ENCODE data around the gene BLVRB.
"Not testable (repeated sequence)": the region's sequence is repeated elsewhere in the genome, so short reads cannot be mapped to it uniquely, and the experiment has no call there.

Gene BLVRB

DNA sequence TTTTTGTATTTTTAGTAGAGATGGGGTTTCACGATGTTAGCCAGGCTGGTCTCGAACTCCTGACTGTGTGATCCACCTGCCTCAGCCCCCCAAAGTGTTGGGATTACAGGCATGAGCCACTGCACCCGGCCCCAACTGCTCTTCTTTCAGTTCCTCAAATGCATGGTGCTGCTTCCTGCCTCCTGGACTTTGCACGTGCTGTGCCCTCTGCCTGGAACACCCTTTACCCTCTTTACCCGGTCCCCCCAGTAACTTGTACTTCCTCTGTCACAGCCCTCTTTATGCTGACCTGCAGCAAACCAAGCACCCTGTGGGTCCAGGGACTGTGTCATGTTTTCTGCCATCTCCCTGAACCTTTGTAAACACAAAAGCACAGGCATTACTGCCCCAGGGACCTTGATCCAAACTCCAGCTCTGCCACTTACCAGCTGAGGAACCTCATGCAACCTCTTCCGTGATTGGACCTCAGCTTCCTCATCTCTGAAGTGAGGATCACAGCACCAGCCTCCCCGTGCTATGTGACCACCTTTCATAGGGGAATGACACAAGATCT lies 3.8 kb downstream of the BLVRB start:
- H3K4me3 ChIP-seq (ENCODE audit: low read length) = no peak overlapping the region
- H3K36me3 ChIP-seq (ENCODE audit: insufficient read depth, low read depth, low read length) = no peaks in the 10 kb centered on the region
- H3K4me1 ChIP-seq (ENCODE audit: insufficient read depth, low read length) = 0 out of 2 replicates have a peak, but pooled peaks cover 2% of the 10 kb centered on the region
- H3K9me3 ChIP-seq (ENCODE audit: insufficient read depth, low read depth, low read length) = no peaks in the 10 kb centered on the region
- no peak overlapping the region for H3K27ac ChIP-seq (ENCODE audit: low read length)
- H3K27me3 ChIP-seq (ENCODE audit: insufficient read depth, low read length) = peaks cover 9% of the 10 kb centered on the region
- no peak overlapping the region for H3K9ac ChIP-seq (ENCODE audit: low read depth, low read length)

DNA sequence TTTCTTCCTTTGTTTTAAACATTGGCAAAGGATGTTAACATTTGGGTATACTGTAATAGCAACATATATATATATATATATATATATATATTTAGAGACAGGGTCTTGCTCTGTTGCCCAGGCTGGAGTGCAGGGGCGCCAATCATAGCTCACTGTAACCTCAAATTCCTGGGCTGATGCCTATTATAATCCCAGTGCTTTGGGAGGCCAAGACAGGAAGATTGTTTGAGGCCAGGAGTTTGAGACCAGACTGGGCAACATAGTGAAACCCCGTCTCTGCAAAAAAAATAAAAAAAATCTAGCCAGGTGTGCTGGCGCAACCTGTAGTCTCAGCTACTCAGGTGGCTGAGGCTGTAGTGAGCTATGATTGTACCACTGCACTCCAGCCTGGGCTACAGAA lies 5.4 kb downstream of the BLVRB start:
- Histone ChIP-seq H3K27me3 (ENCODE audit: insufficient read depth, low read length) (no peaks in the 10 kb centered on the region; the same call in 1 of the 2 replicates), H3K4me1 (ENCODE audit: insufficient read depth, low read length) (no peaks in the 10 kb centered on the region), H3K9ac (ENCODE audit: low read depth, low read length) (no peak overlapping the region), H3K36me3 (ENCODE audit: insufficient read depth, low read depth, low read length) (no peaks in the 10 kb centered on the region), H3K27ac (ENCODE audit: low read length) (no peak overlapping the region), H3K9me3 (ENCODE audit: insufficient read depth, low read depth, low read length) (no peaks in the 10 kb centered on the region), H3K4me3 (ENCODE audit: low read length) (no peak overlapping the region)

DNA sequence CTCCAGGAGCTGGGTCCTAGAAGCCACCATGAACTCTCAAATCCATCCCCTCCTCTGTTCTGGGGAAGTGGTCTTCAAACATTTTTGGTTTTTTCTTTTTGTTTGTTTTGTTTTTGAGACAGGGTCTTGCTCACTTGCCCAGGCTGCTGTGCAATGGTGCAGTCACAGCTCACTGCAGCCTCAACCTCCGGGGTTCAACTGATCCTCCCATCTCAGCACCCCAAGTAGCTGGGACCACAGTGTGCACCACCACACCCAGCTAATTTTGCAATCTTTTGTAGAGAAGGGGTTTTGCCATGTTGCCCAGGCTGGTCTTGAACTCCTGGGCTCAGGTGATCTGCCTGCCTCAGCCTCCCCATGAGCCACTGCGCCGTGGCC lies 7.0 kb downstream of the BLVRB start:
- Histone ChIP-seq H3K4me3 (ENCODE audit: low read length) (no peak overlapping the region), H3K27ac (ENCODE audit: low read length) (no peak overlapping the region), H3K9ac (ENCODE audit: low read depth, low read length) (no peak overlapping the region), H3K4me1 (ENCODE audit: insufficient read depth, low read length) (no peaks in the 10 kb centered on the region), H3K9me3 (ENCODE audit: insufficient read depth, low read depth, low read length) (no peaks in the 10 kb centered on the region), H3K27me3 (ENCODE audit: insufficient read depth, low read length) (no peaks in the 10 kb centered on the region), H3K36me3 (ENCODE audit: insufficient read depth, low read depth, low read length) (no peaks in the 10 kb centered on the region)

DNA sequence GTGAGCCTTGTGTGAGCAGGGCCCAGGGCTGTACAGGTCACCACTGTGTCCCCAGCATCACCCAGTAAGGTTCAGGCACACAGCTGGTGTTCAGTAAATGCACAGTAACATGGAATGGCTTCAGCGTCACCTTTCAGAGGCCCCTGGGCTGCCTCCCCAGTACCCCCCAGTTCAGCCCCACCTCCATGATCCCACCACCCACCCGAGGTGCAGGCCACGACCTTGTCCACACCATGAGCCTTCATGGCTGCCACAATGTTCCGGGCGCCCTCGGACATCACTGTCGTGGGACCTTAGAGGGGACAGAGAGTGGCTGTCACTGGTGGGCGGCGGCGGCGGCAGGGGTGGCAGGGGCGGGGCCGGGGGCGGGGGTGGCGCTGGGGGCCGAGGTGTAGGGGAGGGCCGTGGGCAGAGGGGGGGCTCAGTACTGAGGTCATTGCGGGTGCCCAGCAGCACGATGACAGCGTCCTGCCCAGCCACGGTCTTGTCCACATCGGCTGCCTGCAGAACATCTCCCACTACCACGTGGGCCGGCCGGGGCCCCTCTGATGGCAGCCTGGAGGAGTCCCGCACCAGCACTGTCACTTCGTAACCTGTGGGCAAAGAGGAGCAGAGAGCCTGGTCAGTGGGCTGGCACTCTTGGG lies 7.5 kb downstream of the BLVRB start:
- Histone ChIP-seq H3K36me3 (ENCODE audit: insufficient read depth, low read depth, low read length) (no peaks in the 10 kb centered on the region), H3K9ac (ENCODE audit: low read depth, low read length) (no peak overlapping the region), H3K27ac (ENCODE audit: low read length) (no peak overlapping the region), H3K4me1 (ENCODE audit: insufficient read depth, low read length) (no peaks in the 10 kb centered on the region), H3K4me3 (ENCODE audit: low read length) (no peak overlapping the region), H3K9me3 (ENCODE audit: insufficient read depth, low read depth, low read length) (no peaks in the 10 kb centered on the region), H3K27me3 (ENCODE audit: insufficient read depth, low read length) (no peaks in the 10 kb centered on the region)

DNA sequence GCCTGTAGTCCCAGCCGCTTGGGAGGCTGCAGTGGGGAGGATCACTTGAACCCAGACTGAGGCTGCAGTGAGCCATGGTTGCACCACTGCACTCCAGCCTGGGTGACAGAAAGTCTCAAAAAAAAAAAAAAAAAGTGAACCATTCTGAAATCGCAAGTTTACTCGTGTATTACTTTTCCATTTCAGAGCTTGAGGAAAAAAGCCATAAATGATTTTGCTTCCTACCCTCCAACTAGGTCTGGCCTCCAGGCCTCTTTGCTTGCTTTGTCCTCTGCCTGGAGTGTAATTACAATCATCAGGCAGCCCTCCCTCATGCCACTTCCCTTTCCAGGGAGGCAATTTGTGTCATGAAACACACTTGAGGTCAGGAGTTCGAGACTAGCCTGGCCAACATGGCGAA lies 8.5 kb downstream of the BLVRB start:
- Histone ChIP-seq H3K9ac (ENCODE audit: low read depth, low read length) (no peak overlapping the region), H3K36me3 (ENCODE audit: insufficient read depth, low read depth, low read length) (no peaks in the 10 kb centered on the region), H3K27me3 (ENCODE audit: insufficient read depth, low read length) (no peaks in the 10 kb centered on the region), H3K4me1 (ENCODE audit: insufficient read depth, low read length) (no peaks in the 10 kb centered on the region), H3K4me3 (ENCODE audit: low read length) (no peak overlapping the region), H3K9me3 (ENCODE audit: insufficient read depth, low read depth, low read length) (no peaks in the 10 kb centered on the region), H3K27ac (ENCODE audit: low read length) (no peak overlapping the region)

DNA sequence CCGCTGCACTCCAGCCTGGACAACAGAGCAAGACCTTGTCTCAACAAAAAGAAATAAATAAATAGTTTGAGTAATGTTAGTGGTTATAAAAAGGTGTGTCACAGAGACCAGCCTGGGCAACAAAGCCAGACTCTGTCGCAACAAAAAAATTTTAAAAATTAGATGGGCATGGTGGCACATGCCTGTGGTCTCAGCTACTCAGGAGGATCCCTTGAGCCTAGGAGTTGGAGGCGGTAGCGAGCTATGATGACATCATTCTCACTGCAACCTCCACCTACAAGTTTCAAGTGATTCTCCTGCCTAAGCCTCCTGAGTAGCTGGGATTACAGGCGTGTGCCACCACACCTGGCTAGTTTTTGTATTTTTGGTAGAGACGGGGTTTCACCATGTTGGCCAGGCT lies 11.6 kb downstream of the BLVRB start:
- not testable (repeated sequence) for H3K4me3 ChIP-seq (ENCODE audit: low read length); H3K4me1 ChIP-seq (ENCODE audit: insufficient read depth, low read length); H3K27ac ChIP-seq (ENCODE audit: low read length); H3K9me3 ChIP-seq (ENCODE audit: insufficient read depth, low read depth, low read length); H3K36me3 ChIP-seq (ENCODE audit: insufficient read depth, low read depth, low read length); H3K27me3 ChIP-seq (ENCODE audit: insufficient read depth, low read length); H3K9ac ChIP-seq (ENCODE audit: low read depth, low read length)

DNA sequence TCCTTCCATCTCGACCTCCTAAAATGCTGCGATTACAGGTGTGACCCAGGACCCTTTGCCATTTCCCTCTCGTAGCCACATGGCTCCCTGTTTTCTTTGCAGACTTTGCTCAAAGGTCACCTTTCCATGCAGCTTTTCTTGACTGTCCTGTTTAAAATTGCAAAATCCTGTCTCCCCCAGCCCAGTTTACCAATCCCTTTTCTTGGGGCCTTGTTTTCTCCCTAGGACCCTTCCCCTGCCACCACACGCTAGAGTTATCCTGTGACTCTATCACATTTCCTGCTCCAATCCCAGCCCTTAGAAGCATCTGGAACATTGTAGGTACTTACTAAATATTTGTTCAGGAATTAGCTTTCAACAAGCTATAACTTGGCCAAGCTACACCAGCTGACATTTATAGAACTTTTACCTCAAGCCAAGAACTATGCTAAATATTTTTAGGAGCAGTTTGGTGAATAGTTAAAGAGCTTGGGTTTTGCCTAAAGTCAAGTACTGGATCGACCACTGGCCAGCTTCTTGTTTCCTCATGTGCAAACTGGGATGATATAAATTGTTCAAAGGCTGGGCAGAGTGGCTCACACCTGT lies 12.3 kb downstream of the BLVRB start:
- no peak overlapping the region for H3K9ac ChIP-seq (ENCODE audit: low read depth, low read length)
- peaks cover 4% of the 10 kb centered on the region; the same call in 1 of the 2 replicates for H3K4me1 ChIP-seq (ENCODE audit: insufficient read depth, low read length)
- no peaks in the 10 kb centered on the region for H3K27me3 ChIP-seq (ENCODE audit: insufficient read depth, low read length)
- H3K9me3 ChIP-seq (ENCODE audit: insufficient read depth, low read depth, low read length) = no peaks in the 10 kb centered on the region
- H3K36me3 ChIP-seq (ENCODE audit: insufficient read depth, low read depth, low read length) = no peaks in the 10 kb centered on the region
- H3K4me3 ChIP-seq (ENCODE audit: low read length) = no peak overlapping the region
- H3K27ac ChIP-seq (ENCODE audit: low read length) = no peak overlapping the region

DNA sequence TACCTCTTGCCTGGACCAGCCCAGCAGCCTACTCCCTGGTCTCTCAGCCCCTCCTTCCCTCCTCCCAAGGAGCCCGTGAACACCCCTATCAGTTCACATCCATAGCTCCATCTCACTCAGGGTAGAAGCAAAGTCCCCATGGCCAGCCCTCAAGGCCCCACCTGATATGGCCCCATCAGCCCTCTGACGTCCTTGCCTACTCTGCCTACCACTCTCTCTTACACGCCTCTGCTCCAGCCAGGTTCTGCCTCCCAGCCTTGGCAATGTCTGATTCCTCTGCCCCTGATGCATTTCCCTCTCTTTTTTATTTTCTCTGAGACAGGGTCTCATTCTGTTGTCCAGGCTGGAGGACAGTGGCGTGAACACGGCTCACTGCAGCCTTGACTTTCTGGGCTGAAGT lies 13.5 kb downstream of the BLVRB start:
- Histone ChIP-seq H3K27ac (ENCODE audit: low read length) (no peak overlapping the region), H3K4me3 (ENCODE audit: low read length) (no peak overlapping the region), H3K27me3 (ENCODE audit: insufficient read depth, low read length) (no peaks in the 10 kb centered on the region), H3K36me3 (ENCODE audit: insufficient read depth, low read depth, low read length) (no peaks in the 10 kb centered on the region; the same call in 1 of the 2 replicates), H3K9me3 (ENCODE audit: insufficient read depth, low read depth, low read length) (no peaks in the 10 kb centered on the region), H3K4me1 (ENCODE audit: insufficient read depth, low read length) (peaks cover 4% of the 10 kb centered on the region; the same call in 1 of the 2 replicates), H3K9ac (ENCODE audit: low read depth, low read length) (no peak overlapping the region)

DNA sequence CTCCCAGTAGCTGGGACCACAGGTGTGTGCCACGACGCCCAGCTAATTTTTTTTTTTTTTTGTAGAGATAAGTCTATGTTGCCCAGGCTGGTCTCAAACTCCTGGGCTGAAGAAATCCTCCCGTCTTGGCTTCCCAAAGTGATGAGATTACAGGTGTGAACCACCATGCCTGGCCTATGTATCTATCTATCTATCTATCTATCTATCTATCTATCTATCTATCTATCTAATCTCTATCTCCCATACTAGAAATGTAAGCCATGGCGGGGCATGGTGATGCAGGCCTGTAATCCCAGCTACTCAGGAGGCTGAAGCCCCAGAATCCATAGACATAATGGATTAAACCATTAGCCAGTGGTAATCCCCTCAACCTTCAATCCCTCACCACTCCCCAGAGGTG lies 14.9 kb downstream of the BLVRB start:
- H3K36me3 ChIP-seq (ENCODE audit: insufficient read depth, low read depth, low read length) = no peaks in the 10 kb centered on the region; the same call in 1 of the 2 replicates
- no peak overlapping the region for H3K4me3 ChIP-seq (ENCODE audit: low read length)
- no peak overlapping the region for H3K27ac ChIP-seq (ENCODE audit: low read length)
- peaks cover 4% of the 10 kb centered on the region; the same call in 1 of the 2 replicates for H3K4me1 ChIP-seq (ENCODE audit: insufficient read depth, low read length)
- H3K9ac ChIP-seq (ENCODE audit: low read depth, low read length) = no peak overlapping the region
- H3K27me3 ChIP-seq (ENCODE audit: insufficient read depth, low read length) = no peaks in the 10 kb centered on the region
- H3K9me3 ChIP-seq (ENCODE audit: insufficient read depth, low read depth, low read length) = no peaks in the 10 kb centered on the region

DNA sequence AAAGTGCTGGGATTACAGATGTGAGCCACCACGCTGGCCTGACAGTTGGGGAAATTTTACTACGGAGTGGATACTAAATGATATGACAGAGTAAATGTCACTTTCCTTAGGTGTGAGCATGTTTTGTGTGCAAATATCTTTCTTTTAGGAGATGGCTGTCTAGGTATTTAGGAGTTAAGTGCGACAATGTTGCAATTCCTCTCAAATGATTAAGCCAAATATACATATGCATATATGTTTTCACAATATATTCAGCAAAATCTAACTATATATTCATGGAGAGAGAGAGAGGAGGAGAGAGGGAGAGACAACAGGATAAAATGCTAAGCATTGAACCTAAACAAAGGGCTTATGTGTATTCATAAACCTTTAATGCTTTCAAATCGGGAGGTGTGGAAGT lies 16.0 kb downstream of the BLVRB start:
- Histone ChIP-seq H3K27ac (ENCODE audit: low read length) (no peak overlapping the region), H3K4me3 (ENCODE audit: low read length) (no peak overlapping the region), H3K4me1 (ENCODE audit: insufficient read depth, low read length) (peaks cover 4% of the 10 kb centered on the region; the same call in 1 of the 2 replicates), H3K36me3 (ENCODE audit: insufficient read depth, low read depth, low read length) (no peaks in the 10 kb centered on the region; the same call in 1 of the 2 replicates), H3K27me3 (ENCODE audit: insufficient read depth, low read length) (no peaks in the 10 kb centered on the region), H3K9ac (ENCODE audit: low read depth, low read length) (no peak overlapping the region), H3K9me3 (ENCODE audit: insufficient read depth, low read depth, low read length) (no peaks in the 10 kb centered on the region)

DNA sequence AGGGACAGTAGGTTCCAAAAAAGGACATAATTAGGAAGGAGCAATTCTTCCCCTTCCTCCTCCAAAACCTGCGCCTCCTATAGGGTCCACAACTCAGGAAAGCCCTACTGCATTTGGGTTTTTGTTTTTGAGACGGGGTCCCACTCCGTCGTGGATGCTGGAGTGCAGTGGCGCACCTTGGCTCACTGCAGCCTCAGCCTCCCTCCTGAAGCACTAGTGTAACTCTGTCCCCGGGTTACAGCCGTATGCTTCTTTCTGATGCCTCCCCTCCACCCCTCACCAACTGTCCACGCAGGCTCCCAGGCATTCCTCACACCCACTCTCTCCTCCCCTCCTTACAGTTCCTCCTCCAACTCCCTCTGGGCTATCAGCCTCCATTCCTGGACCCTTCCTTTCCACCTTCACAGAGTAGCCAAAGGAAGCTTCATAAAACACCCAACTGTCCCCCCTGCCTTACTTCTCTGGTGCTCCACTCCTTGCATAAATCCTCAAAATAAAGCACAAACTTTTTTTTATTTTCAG lies 19.2 kb downstream of the BLVRB start:
- no peak overlapping the region for H3K4me3 ChIP-seq (ENCODE audit: low read length)
- no peak overlapping the region for H3K27ac ChIP-seq (ENCODE audit: low read length)
- no peaks in the 10 kb centered on the region for H3K27me3 ChIP-seq (ENCODE audit: insufficient read depth, low read length)

DNA sequence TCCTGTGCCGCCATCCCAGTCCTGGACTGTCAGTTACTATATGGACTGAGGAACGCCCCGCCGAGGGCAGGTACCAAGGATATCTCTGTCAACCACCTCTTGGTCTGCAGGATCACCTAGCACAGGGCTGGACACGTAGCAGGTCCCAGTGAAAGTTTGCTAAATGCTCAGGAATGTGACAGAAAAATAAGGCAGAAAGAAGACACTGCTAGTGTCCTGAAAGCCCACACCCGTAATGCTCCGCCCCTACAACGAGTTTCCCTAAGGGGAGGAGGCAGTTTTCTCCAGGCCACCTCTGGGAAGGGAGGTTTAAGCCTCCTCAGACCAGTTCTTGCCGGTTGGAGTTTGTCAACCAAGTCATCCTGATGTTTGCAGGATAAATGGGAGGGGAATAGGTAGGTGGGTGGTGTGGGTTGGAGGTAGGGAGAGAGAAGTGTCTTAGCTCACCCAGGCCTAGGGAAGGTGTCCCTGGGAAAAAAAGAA lies 19.7 kb downstream of the BLVRB start:
- H3K4me3 ChIP-seq (ENCODE audit: low read length) = no peak overlapping the region
- no peak overlapping the region for H3K27ac ChIP-seq (ENCODE audit: low read length)
- H3K36me3 ChIP-seq (ENCODE audit: insufficient read depth, low read depth, low read length) = peaks cover 15% of the 10 kb centered on the region
- H3K9ac ChIP-seq (ENCODE audit: low read depth, low read length) = no peak overlapping the region
- no peaks in the 10 kb centered on the region for H3K9me3 ChIP-seq (ENCODE audit: insufficient read depth, low read depth, low read length)
- H3K4me1 ChIP-seq (ENCODE audit: insufficient read depth, low read length) = peaks cover 6% of the 10 kb centered on the region; the same call in 1 of the 2 replicates
- H3K27me3 ChIP-seq (ENCODE audit: insufficient read depth, low read length) = no peaks in the 10 kb centered on the region

More for the DNA sequence above, 19.2 kb downstream of the BLVRB start:
- no peak overlapping the region for H3K9ac ChIP-seq (ENCODE audit: low read depth, low read length)
- no peaks in the 10 kb centered on the region for H3K9me3 ChIP-seq (ENCODE audit: insufficient read depth, low read depth, low read length)
- H3K4me1 ChIP-seq (ENCODE audit: insufficient read depth, low read length) = peaks cover 10% of the 10 kb centered on the region; the same call in 1 of the 2 replicates
- H3K36me3 ChIP-seq (ENCODE audit: insufficient read depth, low read depth, low read length) = peaks cover 10% of the 10 kb centered on the region
